ENCODE data around the gene PLA2R1.
A peak's percentile ranks its signal among the peaks of the same experiment; 100 is the strongest.

Gene PLA2R1

DNA sequence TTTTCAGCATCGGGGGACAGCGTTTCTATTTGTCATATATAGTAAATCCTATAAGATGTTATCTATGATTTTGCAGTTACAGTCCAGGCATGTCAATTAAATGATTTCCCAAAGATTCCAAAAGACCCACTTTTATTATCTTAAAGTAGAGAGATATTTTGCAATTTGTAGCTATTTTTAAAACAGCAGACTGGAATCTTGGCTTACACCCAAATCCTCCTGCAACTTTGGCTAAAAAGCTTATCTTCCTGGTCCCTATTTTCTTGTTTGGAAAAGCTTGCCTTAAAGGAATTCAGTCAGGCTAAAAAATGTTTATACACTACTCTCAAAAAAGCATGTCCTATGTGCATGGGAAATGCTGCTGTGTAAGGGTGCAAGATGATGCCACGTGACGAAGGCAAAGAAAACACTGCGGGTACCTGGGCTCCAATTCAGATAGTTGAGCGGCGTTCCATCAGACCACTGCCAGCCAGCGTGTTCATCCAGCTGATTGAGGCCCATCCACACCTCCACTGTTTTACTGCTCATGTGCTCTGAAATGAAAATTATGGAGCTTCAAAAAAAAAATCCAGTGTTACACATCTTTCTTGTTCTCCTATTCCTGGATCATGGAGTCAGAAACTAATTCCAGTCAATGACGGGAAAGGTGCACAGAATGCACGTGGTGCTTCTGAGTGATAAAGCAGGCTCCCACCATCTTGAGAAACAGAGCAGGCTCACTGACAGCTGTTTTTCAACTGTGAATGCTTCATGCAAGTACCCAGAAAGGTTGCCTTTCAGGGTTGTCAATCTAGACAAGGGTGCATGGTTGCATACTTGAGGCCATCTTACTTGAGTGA is 33.8 kb downstream of the PLA2R1 start:
- peak; percentile 69 for DNase-seq

DNA sequence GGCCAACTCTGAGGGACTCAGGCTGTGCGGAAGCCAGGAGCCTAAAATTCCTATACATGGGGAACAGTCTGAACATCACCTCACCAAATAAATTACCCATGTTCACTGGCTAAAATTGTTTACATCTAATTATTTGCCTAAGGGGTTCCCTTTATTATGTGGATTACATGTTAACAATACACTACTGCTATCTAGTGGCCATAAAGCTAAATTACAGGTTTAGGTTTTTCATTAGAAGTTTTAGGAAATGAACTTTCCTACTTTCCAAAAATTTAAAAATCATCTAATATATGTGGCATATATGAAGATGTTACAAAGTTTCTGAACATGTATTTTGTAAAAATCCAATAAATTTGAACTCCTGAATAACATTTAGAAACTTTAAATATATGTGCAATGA is 40.3 kb downstream of the PLA2R1 start:
- DNase-seq = no peak

DNA sequence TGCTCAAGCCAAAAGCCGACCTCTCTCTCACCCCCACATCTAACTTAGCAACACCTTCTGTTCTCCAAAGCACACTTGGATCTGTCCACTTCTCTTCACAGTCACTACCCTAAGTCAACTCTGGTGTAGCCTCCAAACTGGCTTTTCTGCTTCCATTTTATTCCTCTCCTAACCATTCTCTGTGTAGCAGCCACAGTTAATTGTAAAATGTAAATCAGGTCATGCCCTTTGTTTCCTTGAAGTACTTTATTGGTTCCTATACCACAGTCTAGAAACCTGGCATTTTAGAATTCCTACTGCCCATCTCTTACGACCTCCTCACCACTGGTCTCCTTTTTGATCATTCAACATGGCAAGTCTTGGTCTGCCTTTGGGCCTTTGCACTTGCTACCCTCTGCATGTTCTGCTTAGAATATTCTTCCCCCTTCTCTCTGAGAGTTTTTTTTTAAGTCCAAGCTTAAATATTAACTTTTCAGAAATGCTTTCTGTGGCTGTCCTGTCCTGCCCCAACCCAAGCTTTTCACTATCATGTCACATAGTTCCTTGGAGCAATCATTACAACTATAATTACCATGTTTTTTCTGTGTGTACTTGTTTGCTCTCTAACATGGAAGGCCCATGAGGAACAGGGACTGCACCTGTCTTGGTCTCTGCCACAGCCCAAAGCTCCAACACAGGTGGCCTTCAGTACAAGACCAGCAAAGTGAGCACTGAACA is 42.9 kb downstream of the PLA2R1 start:
- no peak for DNase-seq

DNA sequence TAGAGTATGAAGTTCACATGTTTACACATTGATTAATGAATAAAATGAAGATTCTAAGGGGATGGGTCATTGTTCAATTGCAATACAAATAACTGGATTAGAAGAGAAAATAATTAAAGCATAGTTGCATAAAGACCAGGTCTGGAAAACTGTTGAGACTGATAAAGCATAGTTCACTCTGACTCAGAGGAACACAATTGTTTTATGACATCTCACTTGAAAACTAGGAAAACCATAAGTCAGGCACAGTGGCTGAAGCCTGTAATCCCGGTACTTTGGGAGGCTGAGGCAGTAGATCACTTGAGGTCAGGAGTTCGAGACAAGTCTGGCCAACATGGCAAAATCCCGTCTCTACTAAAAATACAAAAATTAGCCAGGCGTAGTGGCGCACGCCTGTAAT is 46.7 kb downstream of the PLA2R1 start:
- DNase-seq = no peak

DNA sequence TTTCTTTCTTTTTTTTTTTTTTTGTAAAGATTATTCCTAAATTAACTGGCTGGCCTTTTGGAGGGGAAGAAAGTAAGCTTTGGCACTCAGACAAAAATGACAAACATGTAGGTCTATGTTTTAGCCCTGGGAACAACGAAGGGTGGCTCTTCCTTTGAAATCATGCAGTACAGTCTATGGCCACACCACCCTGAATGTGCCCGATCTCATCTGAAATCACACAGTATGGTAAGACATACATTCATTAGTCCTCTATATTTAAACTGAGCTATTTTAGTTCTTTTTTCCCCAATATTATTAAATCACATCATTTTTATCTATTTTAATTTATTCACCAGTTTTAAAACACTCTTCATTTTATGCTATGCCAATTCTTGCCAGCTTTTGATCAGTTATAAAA is 48.2 kb downstream of the PLA2R1 start:
- DNase-seq = peak; percentile 20

DNA sequence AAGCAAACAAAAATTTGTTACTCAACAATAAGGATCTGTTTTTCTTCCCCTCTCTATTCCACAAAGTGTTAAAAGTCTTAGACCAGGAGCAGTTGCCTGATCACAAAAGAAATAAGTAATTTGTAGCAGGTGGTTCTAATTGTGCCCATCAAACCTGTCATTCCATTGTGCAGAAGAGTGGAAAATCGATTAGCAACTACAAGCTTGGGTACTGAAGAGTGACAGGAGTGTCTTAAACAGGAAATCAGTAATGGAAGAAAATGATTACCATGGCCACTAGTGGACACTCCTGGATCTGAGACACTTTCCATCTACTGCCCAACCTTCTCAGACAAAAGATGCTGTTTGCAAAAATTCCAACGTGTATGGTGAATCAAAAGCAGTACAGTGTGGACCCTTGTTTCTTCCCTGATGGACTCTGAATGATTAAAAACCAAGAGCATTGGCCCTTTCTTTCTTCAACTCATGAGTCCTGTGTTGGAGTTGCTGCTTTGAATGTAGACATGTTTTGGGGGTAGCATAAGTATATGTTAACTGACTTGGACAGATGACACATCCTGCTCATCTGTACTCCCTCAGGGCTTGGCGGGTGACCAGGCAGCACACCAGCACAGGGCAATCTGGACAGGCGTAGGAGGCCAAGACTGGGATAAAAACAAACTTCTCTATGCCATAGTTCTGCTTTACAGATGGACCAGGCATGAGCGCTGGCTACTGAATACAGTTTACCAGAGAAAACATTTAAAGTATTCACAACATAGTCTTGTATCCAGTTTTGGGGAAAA is 51.9 kb downstream of the PLA2R1 start:
- DNase-seq = peak; percentile 11

DNA sequence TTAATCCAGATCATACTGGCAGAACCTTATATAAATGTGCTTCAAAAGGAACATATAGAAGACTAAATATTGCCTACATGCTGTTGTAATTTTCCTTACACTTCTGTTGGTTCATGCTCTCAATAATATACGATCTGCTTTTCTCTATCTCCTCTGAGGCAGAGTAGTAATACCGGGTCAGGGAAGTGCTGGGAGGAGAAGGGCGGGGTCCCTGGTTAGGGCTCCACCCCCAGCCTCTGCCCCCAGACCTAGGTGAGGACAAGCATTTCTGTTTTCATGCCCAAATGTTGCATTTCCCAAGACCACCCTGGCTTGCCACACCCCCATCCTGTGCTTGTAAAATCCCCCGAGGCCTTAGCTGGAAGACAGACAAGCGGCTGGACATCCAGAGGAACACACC is 55.3 kb downstream of the PLA2R1 start:
- DNase-seq = no peak

DNA sequence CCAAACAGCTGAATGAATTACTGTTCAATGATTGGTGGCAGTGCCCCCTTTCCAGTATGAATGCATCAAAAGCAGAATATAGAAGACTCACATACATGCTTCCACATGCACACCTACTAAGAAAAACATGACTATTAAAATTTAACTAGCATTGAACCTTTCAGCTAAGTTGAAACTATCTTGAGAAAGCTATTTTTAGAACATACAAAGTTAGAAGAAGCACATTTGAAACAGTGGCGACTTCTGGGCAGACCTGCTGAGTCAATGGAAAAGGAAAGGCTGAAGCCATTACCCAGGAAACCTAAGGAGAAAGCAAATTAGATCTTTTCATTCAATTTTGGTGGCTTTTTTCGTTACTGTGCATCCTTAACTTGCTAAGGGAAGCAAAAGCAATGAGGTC is 55.9 kb downstream of the PLA2R1 start:
- DNase-seq = peak; percentile 11

DNA sequence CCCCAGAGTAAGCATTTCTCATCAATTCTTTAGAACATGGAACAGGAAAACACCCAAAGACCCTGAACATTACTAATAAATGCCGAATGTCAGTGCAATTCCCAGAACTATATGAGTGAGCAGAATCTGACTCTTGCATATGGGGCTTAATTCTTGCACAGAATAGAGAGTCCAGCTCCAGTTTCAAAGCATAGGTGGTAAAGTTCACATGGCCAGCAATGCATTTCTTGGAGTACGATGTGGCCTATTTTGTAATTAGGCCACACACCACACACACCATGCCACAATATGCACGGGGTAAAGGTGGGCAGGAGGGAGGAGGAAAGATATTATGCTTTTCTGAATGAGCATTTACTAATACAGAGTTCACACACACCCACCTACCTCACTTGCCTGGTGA is 56.5 kb downstream of the PLA2R1 start:
- DNase-seq = no peak

DNA sequence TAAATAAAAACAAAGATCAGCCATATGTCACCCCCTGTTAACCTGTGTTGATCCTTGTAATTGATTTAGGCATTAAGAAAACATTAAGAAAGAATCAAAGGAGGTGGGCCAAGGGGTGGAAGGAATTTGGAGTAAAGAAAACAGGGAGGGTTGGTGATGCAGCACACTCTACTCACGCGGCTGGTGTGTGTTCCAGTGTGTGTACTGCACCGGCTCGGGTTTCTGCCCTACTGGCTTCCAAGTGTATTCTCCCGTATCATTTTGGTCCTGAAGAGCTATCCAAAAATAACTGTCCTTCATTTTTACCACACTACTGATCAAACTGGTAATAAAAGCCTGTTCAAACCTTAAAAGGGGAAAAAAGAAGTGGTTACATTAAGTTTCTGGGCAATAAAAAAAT is 56.9 kb downstream of the PLA2R1 start:
- no peak for DNase-seq

DNA sequence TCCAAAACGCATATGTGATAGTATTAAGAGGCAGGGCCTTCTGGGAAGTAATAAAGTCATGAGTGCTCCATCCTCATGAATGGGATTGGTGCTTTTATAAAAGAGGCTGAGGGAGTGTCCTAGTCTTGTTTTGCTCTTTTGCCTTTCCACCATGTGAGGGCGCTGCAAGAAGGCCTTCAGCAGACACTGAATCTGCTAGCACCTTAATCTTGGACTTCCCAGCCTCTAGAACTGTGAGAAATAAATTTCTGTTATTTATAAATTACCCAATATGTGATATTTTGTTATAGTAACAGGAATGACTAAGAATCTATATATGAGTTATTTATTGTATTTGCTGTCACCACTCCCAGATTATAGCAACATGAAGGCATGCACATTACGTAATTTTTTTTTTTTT is 63.5 kb downstream of the PLA2R1 start:
- DNase-seq = peak; percentile 31

DNA sequence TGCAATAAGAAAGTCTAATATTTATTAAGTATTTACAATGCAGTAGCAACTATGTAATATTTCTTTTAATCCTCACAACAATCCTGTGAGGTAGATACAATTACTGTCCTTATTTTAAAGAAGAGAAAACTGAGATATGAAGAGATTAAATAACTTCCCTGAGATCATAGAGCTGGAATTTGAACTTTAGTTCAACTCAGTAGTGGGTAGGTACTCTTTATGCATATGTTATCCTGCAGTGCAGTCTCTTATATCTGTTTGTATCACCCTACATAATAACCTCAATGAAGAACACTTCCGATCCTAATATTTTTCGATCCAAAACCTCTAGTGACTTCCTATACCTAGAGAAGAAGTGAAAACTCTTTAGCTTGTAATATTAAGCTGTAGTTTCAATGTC is 64.2 kb downstream of the PLA2R1 start:
- no peak for DNase-seq

DNA sequence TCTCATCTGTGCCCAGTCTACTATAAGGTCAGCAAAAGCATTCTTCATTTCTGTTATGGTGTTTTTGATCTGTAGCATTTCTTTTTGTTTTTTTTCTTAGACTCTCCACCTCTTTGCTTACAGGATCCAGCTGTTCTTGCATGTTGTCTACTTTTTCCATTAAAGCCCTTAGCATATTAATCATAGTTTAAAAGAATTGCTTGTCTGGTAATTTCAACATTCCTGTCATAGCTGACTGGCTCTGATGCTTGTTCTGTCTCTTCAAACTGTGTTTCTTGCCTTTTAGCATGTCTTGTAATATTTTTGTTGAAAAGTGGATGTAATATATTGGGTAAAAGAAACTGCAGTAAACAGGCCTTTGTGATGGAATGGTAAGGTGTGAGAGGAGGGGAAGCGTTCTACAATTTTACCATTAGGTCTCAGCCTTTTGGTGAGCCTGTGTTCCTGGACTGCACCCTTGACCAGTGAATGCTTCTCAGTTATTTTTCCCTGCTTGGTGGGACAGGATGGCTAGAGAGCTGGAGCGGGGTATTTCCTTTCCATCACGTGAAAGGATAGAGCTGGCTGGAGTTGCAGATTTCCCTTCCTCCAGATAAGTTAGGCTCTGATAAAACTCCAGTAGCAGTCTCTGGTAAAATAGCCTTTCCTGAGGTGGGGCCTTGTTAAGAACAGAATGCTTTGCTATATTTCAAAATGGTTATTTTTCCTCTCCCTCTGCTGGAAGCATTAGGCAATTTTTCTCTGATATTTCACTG is 65.4 kb downstream of the PLA2R1 start:
- DNase-seq = peak; percentile 74

DNA sequence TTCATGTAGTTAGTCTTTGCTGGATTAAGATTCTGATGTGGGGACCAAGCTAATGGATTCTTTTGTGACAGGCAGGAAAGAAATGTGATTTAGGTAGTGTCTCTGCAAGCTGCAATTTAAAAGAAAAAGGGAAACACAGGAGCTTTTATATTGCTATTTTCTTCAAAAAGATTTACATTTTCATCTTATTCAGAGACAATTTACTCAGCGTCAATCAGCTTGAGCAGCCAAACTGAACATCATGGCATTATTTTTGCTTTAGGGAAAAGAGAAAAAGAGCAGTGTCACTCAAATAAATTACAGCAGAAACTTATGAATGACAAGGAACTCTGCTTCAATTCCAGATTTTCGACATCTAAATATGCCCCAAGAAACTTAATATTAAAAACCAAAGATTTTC is 67.4 kb downstream of the PLA2R1 start:
- DNase-seq = no peak

DNA sequence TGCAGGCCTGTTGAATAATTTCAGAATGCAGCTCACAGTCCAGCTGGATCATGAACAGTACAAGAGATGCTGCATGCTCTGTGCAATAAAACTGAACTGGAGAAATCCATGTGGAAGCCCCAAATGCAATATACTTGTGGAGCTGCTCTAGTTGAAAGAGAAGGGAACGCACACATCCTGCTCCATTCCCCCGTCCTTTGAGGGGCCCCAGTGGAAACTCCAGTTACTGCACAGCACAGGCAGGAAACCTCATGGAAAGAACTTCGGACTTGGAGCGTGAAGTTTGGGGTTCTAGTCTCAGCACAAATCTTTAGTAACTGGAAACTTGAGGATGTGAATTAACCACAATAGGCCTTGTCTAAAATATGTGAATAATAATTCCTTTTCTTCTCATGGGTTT is 73.2 kb downstream of the PLA2R1 start:
- DNase-seq = no peak

DNA sequence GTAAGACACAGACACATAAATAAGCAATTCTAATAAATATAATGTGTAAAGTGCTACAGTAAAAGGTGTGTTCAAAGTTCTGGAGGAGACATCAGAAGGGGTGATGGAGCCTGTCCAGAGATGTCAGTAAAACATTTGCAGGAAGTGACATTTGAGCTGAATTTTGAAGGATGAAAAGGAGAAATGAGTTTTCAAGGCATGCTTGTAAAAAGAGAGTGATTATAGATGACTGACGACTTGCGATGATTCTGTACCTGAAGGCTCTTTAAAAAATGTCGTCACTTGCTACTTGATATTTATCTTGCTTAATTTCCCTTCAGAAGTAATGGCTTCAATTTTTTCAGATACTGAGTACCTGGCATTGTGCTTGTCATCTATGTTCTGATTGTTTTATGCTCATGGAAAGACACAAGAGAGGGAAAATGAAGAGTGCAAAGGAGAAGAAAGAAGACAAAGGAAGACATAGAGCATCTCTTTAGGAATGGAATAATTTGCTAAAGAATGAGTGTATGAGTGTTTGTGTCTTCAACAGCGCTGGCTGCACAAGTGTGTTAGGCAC is 73.9 kb downstream of the PLA2R1 start:
- no peak for DNase-seq

DNA sequence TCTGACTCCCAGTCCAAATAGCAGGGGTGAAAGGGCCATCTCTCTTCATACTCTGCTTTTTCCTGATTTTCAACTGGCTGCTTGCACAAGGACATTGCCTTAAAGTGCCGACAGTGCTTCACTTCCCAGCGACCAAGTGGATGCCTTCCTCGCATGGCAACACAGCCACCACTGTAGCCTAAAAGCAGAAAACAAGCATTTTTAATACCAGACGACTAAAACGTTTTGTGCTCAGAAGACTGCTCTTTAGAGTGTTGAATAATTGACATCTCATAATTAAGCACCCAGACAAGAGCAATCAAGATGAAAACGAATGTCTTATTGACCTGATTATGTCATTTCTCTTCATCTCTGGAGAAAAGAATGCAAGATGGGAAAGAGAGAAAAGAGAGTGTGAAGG is 75.2 kb downstream of the PLA2R1 start:
- DNase-seq = no peak

DNA sequence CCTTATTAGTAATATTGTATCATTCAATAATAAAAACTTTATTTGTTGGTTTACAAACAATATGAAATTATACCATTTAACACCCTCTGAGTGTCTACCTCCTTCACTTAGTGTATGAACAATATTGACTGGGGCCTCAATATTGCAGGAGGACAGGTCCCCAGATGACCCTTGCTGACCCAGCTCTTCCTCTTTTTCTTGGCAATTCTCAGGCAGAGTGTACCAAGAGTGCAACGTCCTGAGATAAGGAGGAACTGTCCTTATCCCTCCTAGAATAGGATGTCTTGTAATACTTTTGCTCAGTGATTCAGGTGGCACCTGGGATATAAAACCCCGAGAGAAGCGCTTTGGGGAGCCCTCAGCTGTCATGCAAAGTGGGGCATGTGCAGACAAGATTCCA is 76.8 kb downstream of the PLA2R1 start:
- DNase-seq = no peak

DNA sequence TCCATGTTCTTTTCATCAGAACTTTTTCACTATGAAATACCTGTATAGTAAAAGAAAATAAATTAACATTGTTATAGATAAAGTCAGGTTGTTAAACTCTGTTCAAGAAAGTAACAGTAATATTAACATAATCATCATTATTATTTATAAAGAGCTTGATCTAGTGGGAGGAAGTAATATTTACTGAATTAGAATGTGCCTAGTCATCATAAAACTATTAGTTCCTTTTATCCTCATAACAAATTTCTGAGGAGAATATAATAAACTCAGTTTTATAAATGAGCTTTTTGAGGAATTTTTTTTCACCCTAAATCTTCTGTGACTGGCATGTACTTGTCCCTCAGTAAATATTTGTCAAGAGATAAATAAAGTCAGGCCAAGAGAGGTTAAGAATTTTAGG is 78.4 kb downstream of the PLA2R1 start:
- DNase-seq = no peak

DNA sequence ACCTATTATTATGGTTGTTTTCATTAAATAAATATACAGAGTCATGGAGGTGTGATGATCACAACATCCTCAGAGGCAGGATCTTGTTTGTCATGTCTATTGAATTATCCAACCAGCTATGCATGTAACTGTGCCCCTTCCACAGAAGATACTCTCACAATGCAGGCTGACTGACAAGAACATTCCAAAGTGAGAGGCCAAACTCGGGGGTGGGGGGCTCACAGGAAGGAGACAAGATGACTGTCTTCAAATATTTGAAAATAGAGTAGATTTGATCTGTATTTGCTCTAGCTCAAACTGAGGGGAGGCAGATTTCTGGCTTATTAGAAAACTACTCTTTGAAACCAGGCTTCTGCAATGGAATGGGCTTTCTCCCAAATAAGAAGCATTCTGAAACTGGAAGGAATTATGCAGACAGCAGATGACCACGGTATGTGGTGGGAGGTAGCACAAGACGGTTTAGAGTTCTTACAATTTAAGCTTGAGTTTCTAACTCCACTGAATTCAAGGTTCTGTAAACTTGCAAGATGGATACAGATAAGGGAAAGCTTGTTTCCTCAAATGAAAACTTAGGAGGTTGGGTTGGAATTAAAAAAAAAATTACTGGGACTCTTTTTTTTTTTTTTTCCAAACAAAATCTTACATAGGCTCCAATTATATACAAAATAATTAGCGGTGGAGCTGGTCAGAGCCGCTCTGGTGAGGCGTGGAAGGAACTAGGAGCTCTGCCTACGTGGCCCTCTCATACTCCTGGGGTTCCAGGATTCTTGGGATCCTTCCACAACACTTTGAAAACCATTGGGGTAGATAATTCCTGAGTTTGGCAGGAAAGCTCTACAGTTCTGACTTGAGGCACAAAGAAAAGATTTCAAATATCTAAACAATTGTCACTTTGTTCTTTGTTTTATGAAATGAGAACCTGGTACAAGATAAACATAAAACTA is 79.3 kb downstream of the PLA2R1 start:
- DNase-seq = peak; percentile 49

DNA sequence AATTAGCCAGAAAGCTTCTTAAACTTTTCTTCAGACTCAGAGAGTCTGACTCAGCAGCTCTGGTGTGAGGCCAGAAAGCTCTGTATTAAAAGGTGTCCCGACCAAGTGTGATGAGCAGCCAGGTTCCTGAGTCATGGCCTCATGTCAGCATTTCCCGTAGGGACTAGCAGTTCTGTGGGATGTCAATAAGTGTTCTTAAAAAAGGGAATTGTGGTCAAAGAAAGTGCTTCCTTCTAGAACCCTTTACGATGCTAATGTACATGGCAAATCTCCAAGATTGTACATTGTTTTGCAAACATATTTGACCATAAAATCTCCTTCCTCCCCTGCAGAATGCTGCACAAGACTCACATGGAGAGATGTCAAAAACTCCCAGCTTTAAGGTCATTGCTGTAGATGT is 80.1 kb downstream of the PLA2R1 start:
- peak; percentile 69 for DNase-seq
